Measurements from ENCODE around the gene DHX29.

Gene DHX29

GRCh38 chr5:55222985-55223811 lies 84.3 kb downstream of the DHX29 start (continued):
- TF ChIP-seq, protein P1, sequence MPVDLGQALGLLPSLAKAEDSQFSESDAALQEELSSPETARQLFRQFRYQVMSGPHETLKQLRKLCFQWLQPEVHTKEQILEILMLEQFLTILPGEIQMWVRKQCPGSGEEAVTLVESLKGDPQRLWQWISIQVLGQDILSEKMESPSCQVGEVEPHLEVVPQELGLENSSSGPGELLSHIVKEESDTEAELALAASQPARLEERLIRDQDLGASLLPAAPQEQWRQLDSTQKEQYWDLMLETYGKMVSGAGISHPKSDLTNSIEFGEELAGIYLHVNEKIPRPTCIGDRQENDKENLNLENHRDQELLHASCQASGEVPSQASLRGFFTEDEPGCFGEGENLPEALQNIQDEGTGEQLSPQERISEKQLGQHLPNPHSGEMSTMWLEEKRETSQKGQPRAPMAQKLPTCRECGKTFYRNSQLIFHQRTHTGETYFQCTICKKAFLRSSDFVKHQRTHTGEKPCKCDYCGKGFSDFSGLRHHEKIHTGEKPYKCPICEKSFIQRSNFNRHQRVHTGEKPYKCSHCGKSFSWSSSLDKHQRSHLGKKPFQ (tag by site-specific recombination; IDR thresholded peaks at IDR 0.05), result no peak

- no peaks in the 10 kb centered on the region for H3K9me3 ChIP-seq (ENCODE audit: control insufficient read depth, insufficient read depth, low read depth, low read length)
- H3K36me3 ChIP-seq (ENCODE audit: control insufficient read depth in 2 of 2, insufficient read depth in 1 of 2, low read length in 2 of 2), result peaks cover 0 to 21% of the 10 kb centered on the region in 2 experiments; a peak in 1 of 3 replicates
- no peak overlapping the region for H3K4me3 ChIP-seq (ENCODE audit: low read depth, low read length)
- no peaks in the 10 kb centered on the region; the same call in 1 of the 2 replicates for H3K4me1 ChIP-seq (ENCODE audit: control insufficient read depth, insufficient read depth, low read length)
- TF ChIP-seq ZNF391 (tag by site-specific recombination; IDR thresholded peaks at IDR 0.05; ENCODE audit: borderline replicate concordance, low read depth), result no peak
- no peak for TF ChIP-seq ZNF174 (tag by site-specific recombination; IDR thresholded peaks at IDR 0.05)
- no peak for TF ChIP-seq ZNF169 (tag by site-specific recombination; IDR thresholded peaks at IDR 0.05)
- TF ChIP-seq KLF16 (tag by site-specific recombination; IDR thresholded peaks at IDR 0.05), result no peak
- TF ChIP-seq REPIN1 (tag by site-specific recombination; IDR thresholded peaks at IDR 0.05; ENCODE audit: low read depth), result no peak
- TF ChIP-seq, protein P2, sequence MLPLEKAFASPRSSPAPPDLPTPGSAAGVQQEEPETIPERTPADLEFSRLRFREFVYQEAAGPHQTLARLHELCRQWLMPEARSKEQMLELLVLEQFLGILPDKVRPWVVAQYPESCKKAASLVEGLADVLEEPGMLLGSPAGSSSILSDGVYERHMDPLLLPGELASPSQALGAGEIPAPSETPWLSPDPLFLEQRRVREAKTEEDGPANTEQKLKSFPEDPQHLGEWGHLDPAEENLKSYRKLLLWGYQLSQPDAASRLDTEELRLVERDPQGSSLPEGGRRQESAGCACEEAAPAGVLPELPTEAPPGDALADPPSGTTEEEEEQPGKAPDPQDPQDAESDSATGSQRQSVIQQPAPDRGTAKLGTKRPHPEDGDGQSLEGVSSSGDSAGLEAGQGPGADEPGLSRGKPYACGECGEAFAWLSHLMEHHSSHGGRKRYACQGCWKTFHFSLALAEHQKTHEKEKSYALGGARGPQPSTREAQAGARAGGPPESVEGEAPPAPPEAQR (tag by site-specific recombination; IDR thresholded peaks at IDR 0.05), result no peak
- TF ChIP-seq, protein P3, sequence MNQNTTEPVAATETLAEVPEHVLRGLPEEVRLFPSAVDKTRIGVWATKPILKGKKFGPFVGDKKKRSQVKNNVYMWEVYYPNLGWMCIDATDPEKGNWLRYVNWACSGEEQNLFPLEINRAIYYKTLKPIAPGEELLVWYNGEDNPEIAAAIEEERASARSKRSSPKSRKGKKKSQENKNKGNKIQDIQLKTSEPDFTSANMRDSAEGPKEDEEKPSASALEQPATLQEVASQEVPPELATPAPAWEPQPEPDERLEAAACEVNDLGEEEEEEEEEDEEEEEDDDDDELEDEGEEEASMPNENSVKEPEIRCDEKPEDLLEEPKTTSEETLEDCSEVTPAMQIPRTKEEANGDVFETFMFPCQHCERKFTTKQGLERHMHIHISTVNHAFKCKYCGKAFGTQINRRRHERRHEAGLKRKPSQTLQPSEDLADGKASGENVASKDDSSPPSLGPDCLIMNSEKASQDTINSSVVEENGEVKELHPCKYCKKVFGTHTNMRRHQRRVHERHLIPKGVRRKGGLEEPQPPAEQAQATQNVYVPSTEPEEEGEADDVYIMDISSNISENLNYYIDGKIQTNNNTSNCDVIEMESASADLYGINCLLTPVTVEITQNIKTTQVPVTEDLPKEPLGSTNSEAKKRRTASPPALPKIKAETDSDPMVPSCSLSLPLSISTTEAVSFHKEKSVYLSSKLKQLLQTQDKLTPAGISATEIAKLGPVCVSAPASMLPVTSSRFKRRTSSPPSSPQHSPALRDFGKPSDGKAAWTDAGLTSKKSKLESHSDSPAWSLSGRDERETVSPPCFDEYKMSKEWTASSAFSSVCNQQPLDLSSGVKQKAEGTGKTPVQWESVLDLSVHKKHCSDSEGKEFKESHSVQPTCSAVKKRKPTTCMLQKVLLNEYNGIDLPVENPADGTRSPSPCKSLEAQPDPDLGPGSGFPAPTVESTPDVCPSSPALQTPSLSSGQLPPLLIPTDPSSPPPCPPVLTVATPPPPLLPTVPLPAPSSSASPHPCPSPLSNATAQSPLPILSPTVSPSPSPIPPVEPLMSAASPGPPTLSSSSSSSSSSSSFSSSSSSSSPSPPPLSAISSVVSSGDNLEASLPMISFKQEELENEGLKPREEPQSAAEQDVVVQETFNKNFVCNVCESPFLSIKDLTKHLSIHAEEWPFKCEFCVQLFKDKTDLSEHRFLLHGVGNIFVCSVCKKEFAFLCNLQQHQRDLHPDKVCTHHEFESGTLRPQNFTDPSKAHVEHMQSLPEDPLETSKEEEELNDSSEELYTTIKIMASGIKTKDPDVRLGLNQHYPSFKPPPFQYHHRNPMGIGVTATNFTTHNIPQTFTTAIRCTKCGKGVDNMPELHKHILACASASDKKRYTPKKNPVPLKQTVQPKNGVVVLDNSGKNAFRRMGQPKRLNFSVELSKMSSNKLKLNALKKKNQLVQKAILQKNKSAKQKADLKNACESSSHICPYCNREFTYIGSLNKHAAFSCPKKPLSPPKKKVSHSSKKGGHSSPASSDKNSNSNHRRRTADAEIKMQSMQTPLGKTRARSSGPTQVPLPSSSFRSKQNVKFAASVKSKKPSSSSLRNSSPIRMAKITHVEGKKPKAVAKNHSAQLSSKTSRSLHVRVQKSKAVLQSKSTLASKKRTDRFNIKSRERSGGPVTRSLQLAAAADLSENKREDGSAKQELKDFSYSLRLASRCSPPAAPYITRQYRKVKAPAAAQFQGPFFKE (tag by site-specific recombination; IDR thresholded peaks at IDR 0.05; ENCODE audit: borderline replicate concordance), result no peak
- TF ChIP-seq ZNF350 (tag by site-specific recombination; IDR thresholded peaks at IDR 0.05), result no peak
- TF ChIP-seq ZNF266 (tag by site-specific recombination; IDR thresholded peaks at IDR 0.05; ENCODE audit: low read depth), result no peak
- no peak for TF ChIP-seq ZNF555 (tag by site-specific recombination; conservative IDR thresholded peaks at IDR 0.05)
- no peak overlapping the region for H3K27ac ChIP-seq (ENCODE audit: extremely low read depth, low read depth, low read length)
- CTCF ChIA-PET, result interaction anchor here (0.6 kb wide), 1 partner anchor 7 kb away, joined by 3 read pairs; no protein-coding TSS in a partner anchor
- POLR2A ChIA-PET, result no interaction called here
These were observed 85.2 kb downstream of the DHX29 start for GRCh38 chr5:55222092-55222984.

All from HEK293 (cell line).